H9 (cell line): ENCODE measurements around the gene FGD6. TPM values are rescaled to one million over a fixed set of nuclear protein-coding genes. Genes with fewer than 3 reads are reported as not detected.

ENCODE experiments used
- DNase-seq: peaks from one replicate; pipeline ENCODE4 v3.0.0-alpha.2; 2017
- H2AFZ ChIP-seq: one replicate; pipeline ENCODE4 v1.6.1; 2013; ENCODE audit warnings: mild to moderate bottlenecking, low read length, control low read depth, moderate library complexity
- H2AK5ac ChIP-seq: 2 replicates; pipeline ENCODE4 v1.6.1; 2013; ENCODE audit warnings: low read length, control low read depth, mixed read lengths; ENCODE audit not compliant: insufficient read length
- H2BK120ac ChIP-seq: one replicate; pipeline ENCODE4 v1.6.1; 2013; ENCODE audit warnings: low read depth, mild to moderate bottlenecking, low read length, control low read depth, inconsistent platforms; ENCODE audit not compliant: poor library complexity, severe bottlenecking
- H2BK12ac ChIP-seq: 2 replicates; pipeline ENCODE4 v1.6.1; 2013; ENCODE audit warnings: low read length, control low read depth, mixed read lengths, low read depth; ENCODE audit not compliant: insufficient read length
- H2BK15ac ChIP-seq: 2 replicates; pipeline ENCODE4 v1.6.1; 2013; ENCODE audit warnings: low read depth, low read length, control low read depth
- H2BK20ac ChIP-seq: one replicate; pipeline ENCODE4 v1.6.1; 2013; ENCODE audit warnings: low read depth, mild to moderate bottlenecking, low read length, control low read depth, inconsistent platforms; ENCODE audit not compliant: poor library complexity, severe bottlenecking
- H2BK5ac ChIP-seq: 2 replicates; pipeline ENCODE4 v1.6.1; 2013; ENCODE audit warnings: low read length, control low read depth, mixed read lengths; ENCODE audit not compliant: insufficient read length
- H3K14ac ChIP-seq: 2 replicates; pipeline ENCODE4 v1.6.1; 2013; ENCODE audit warnings: low read length, control low read depth; ENCODE audit not compliant: insufficient read depth
- H3K18ac ChIP-seq: 2 replicates; pipeline ENCODE4 v1.6.1; 2013; ENCODE audit warnings: low read depth, mild to moderate bottlenecking, mixed read lengths, low read length, control low read depth; ENCODE audit not compliant: insufficient read length
- H3K23ac ChIP-seq: 2 replicates; pipeline ENCODE4 v1.6.1; 2013; ENCODE audit warnings: low read length, control low read depth, mixed read lengths, low read depth; ENCODE audit not compliant: insufficient read length
- H3K23me2 ChIP-seq: 2 replicates; pipeline ENCODE4 v1.6.1; 2013; ENCODE audit warnings: low read depth, mild to moderate bottlenecking, mixed read lengths, low read length, control low read depth; ENCODE audit not compliant: insufficient read length, poor library complexity, severe bottlenecking
- H3K27ac ChIP-seq: 2 replicates; pipeline ENCODE4 v1.5.1; 2013; ENCODE audit warnings: low read length, control low read depth, mixed read lengths, low read depth; ENCODE audit not compliant: insufficient read length
- H3K27me3 ChIP-seq: 2 replicates; pipeline ENCODE4 v1.6.1; 2013; ENCODE audit warnings: low read length, control low read depth, inconsistent platforms; ENCODE audit not compliant: insufficient read depth
- H3K4ac ChIP-seq: 2 replicates; pipeline ENCODE4 v1.6.1; 2013; ENCODE audit warnings: low read depth, mild to moderate bottlenecking, control low read depth, inconsistent platforms, low read length, moderate library complexity
- H3K4me1 ChIP-seq: 2 replicates; pipeline ENCODE4 v1.6.1; 2013; ENCODE audit warnings: low read length, control low read depth, inconsistent platforms; ENCODE audit not compliant: insufficient read depth
- H3K4me2 ChIP-seq: 2 replicates; pipeline ENCODE4 v1.6.1; 2013; ENCODE audit warnings: low read length, control low read depth, mixed read lengths; ENCODE audit not compliant: insufficient read length, insufficient read depth
- H3K56ac ChIP-seq: 2 replicates; pipeline ENCODE4 v1.6.1; 2013; ENCODE audit warnings: low read depth, mild to moderate bottlenecking, mixed read lengths, low read length, control low read depth; ENCODE audit not compliant: insufficient read length
- H3K79me1 ChIP-seq: 2 replicates; pipeline ENCODE4 v1.6.1; 2013; ENCODE audit warnings: low read depth, mild to moderate bottlenecking, moderate library complexity, low read length, control low read depth, inconsistent platforms; ENCODE audit not compliant: insufficient read depth, poor library complexity, severe bottlenecking
- H3K79me2 ChIP-seq: 2 replicates; pipeline ENCODE4 v1.6.1; 2013; ENCODE audit warnings: low read length, control low read depth, inconsistent platforms; ENCODE audit not compliant: insufficient read depth
- H3K9ac ChIP-seq: 2 replicates; pipeline ENCODE4 v1.6.1; 2013; ENCODE audit warnings: low read length, control low read depth, mixed read lengths; ENCODE audit not compliant: insufficient read length; ENCODE audit errors: extremely low read depth
- H3K9me3 ChIP-seq: one replicate; pipeline ENCODE4 v1.6.1; 2013; ENCODE audit warnings: low read depth, low read length, inconsistent platforms; ENCODE audit not compliant: control insufficient read depth
- H3T11ph ChIP-seq: one replicate; pipeline ENCODE4 v1.6.1; 2013; ENCODE audit warnings: mild to moderate bottlenecking, low read length, control low read depth, inconsistent platforms
- H4K20me1 ChIP-seq: one replicate; pipeline ENCODE4 v1.6.1; 2013; ENCODE audit not compliant: control insufficient read depth, insufficient read length, insufficient read depth
- H4K5ac ChIP-seq: 2 replicates; pipeline ENCODE4 v1.6.1; 2013; ENCODE audit warnings: low read depth, mild to moderate bottlenecking, mixed read lengths, low read length, control low read depth; ENCODE audit not compliant: insufficient read length
- H4K8ac ChIP-seq: replicated peaks from 2 replicates; pipeline ENCODE4 v1.6.1; 2013; ENCODE audit warnings: low read length, control low read depth, mixed read lengths, low read depth; ENCODE audit not compliant: insufficient read length
- H4K91ac ChIP-seq: 2 replicates; pipeline ENCODE4 v1.6.1; 2013; ENCODE audit warnings: low read depth, mild to moderate bottlenecking, moderate library complexity, mixed read lengths, low read length, control low read depth; ENCODE audit not compliant: insufficient read length
- H3K27ac Mint-ChIP-seq, 3 experiments: 2 replicates in 2 of 3; 3 replicates in 1 of 3; pipeline ENCODE4 v1.8.0; 2020 to 2021; ENCODE audit warnings: mixed read lengths in 3 of 3, mild to moderate bottlenecking in 1 of 3, moderate library complexity in 1 of 3
- H3K27me3 Mint-ChIP-seq: 2 replicates; pipeline ENCODE4 v1.8.0; 2021; ENCODE audit warnings: low read depth, mild to moderate bottlenecking, moderate library complexity, mixed read lengths
- H3K36me3 Mint-ChIP-seq, 3 experiments: 2 replicates in 2 of 3; 3 replicates in 1 of 3; pipeline ENCODE4 v1.8.0; 2020 to 2021; ENCODE audit warnings: low read depth in 3 of 3, mixed read lengths in 3 of 3; ENCODE audit not compliant: insufficient read depth in 1 of 3
- H3K4me1 Mint-ChIP-seq, 2 experiments: 2 replicates each; pipeline ENCODE4 v1.8.0; 2020; ENCODE audit warnings: mixed read lengths in 2 of 2
- H3K4me3 Mint-ChIP-seq, 2 experiments: 2 replicates in 1 of 2; 3 replicates in 1 of 2; pipeline ENCODE4 v1.8.0; 2020 to 2021; ENCODE audit warnings: mild to moderate bottlenecking in 2 of 2, mixed read lengths in 2 of 2, moderate library complexity in 1 of 2
- H3K9me3 Mint-ChIP-seq, 2 experiments: 2 replicates in 1 of 2; 3 replicates in 1 of 2; pipeline ENCODE4 v1.8.0; 2020; ENCODE audit warnings: mild to moderate bottlenecking in 2 of 2, mixed read lengths in 2 of 2, moderate library complexity in 1 of 2
- WGBS: extraction: QIAGEN DNeasy Blood & Tissue Kit; methylation state at CpG from one replicate; pipeline ENCODE4 v1.1.7; 2013; ENCODE audit warnings: missing lambda C conversion rate, low lambda C conversion rate, mixed read lengths; ENCODE audit not compliant: insufficient read length; ENCODE audit errors: extremely low coverage; 5-methylcytosine and 5-hydroxymethylcytosine counted together
- total RNA-seq: library from RNA; stranded (reverse); gene quantifications from 2 replicates; pipeline ENCODE4 v1.2.1, GENCODE V29; 2021
- TF ChIP-seq, protein P1 (sequence below): fragments of 200-600 bp; sonication (generic); conservative IDR thresholded peaks from 3 replicates; pipeline ENCODE4 v1.8.0; 2021; ENCODE audit warnings: antibody characterized with exemption, mild to moderate bottlenecking

The FGD6 gene
- total RNA-seq, 1 experiment from 2014 or later = 39.5 TPM

- Histone ChIP-seq H3K79me2 (no peaks in the 10 kb centered on the region; the same call in 1 of the 2 replicates), H4K91ac (no peak overlapping the region), H3T11ph (no peak overlapping the region), H4K5ac (no peak overlapping the region), H3K27ac (no peak overlapping the region), H2AFZ (no peak overlapping the region), H3K23me2 (no peaks in the 10 kb centered on the region), H3K9me3 (no peaks in the 10 kb centered on the region), H3K56ac (no peak overlapping the region), H4K8ac (no peak overlapping the region), H3K18ac (no peak overlapping the region), H4K20me1 (no peaks in the 10 kb centered on the region), H2BK15ac (no peak overlapping the region), H3K79me1 (peaks cover 3% of the 10 kb centered on the region), H2BK120ac (no peak overlapping the region), H3K9ac (no peak overlapping the region), H3K4me2 (no peak overlapping the region), H2AK5ac (no peak overlapping the region), H3K27me3 (no peaks in the 10 kb centered on the region), H3K14ac (no peak overlapping the region), H3K4ac (no peak overlapping the region), H2BK5ac (no peak overlapping the region), H2BK12ac (no peak overlapping the region), H2BK20ac (no peak overlapping the region), H3K23ac (no peak overlapping the region), H3K4me1 (no peaks in the 10 kb centered on the region)
- no peaks in the 10 kb centered on the region for H3K9me3 Mint-ChIP-seq
- no peaks in the 10 kb centered on the region for H3K27me3 Mint-ChIP-seq
- DNase-seq = no peak
- H3K4me1 Mint-ChIP-seq = peaks cover 17 to 23% of the 10 kb centered on the region in 2 experiments
- no peak overlapping the region for H3K4me3 Mint-ChIP-seq
- peaks cover 10 to 28% (median 26%) of the 10 kb centered on the region in 3 experiments; a peak in 6 of 7 replicates for H3K36me3 Mint-ChIP-seq
- peak overlapping the region in 2 of 3 experiments; percentile 44 to 80; a peak in 2 of 7 replicates for H3K27ac Mint-ChIP-seq
- no CpG with 5 or more reads among the region's 8 CpGs for WGBS
- TF ChIP-seq, protein P1, sequence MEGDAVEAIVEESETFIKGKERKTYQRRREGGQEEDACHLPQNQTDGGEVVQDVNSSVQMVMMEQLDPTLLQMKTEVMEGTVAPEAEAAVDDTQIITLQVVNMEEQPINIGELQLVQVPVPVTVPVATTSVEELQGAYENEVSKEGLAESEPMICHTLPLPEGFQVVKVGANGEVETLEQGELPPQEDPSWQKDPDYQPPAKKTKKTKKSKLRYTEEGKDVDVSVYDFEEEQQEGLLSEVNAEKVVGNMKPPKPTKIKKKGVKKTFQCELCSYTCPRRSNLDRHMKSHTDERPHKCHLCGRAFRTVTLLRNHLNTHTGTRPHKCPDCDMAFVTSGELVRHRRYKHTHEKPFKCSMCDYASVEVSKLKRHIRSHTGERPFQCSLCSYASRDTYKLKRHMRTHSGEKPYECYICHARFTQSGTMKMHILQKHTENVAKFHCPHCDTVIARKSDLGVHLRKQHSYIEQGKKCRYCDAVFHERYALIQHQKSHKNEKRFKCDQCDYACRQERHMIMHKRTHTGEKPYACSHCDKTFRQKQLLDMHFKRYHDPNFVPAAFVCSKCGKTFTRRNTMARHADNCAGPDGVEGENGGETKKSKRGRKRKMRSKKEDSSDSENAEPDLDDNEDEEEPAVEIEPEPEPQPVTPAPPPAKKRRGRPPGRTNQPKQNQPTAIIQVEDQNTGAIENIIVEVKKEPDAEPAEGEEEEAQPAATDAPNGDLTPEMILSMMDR = no peak
These were observed 31.5 kb upstream of the FGD6 start for GRCh38 chr12:95248604-95249360.
